ENCODE results near the gene TRPM4.

- TF ChIP-seq EZH2phosphoT487 (IDR thresholded peaks at IDR 0.05; ENCODE audit: low read depth) (no peak), CTCF (IDR thresholded peaks at IDR 0.05; ENCODE audit: low read depth, low read length) (no peak)
Observed at GRCh38 chr19:49129238-49129583, 28.4 kb upstream of the TRPM4 start.

Measured in OCI-LY3 (cell line).